IMR-90 (cell line): ENCODE results near the gene KCNQ1. TPM values are rescaled to one million over a fixed set of nuclear protein-coding genes. Genes with fewer than 3 reads are reported as not detected.

ENCODE experiments used
- ATAC-seq: fragments of 200-7000 bp; cut with Tn5 transposase; 2 replicates; pipeline ENCODE4 v1.9.1; 2020; ENCODE audit warnings: low read depth, mild to moderate bottlenecking, moderate library complexity
- BruUV-seq: library from RNA; stranded (reverse); fragments of 400-500 nt; replicated peaks from 2 replicates; lab custom pipeline; 2021; lab: Mats Ljungman, UMichigan
- CTCF ChIA-PET: fragments of 300-600 bp; formaldehyde crosslinking; extraction: SDS; loops from one replicate; lab custom pipeline; 2021; ENCODE audit warnings: antibody characterized with exemption; lab: Yijun Ruan, JAX
- POLR2A ChIA-PET: fragments of 300-600 bp; sonication (Branson Sonifier 250); formaldehyde crosslinking; loops from one replicate; lab custom pipeline; 2022; ENCODE audit warnings: antibody characterized with exemption; ENCODE audit not compliant: unreplicated experiment; lab: Charles Lee
- DNase-seq: peaks from one replicate; pipeline ENCODE4 v3.0.0; 2013
- H2AFZ ChIP-seq: replicated peaks from 2 replicates; pipeline ENCODE3; 2013; ENCODE audit warnings: low read length, mild to moderate bottlenecking; ENCODE audit not compliant: poor library complexity
- H2AK5ac ChIP-seq: 2 replicates; pipeline ENCODE4 v1.6.1; 2013; ENCODE audit warnings: low read depth, low read length, inconsistent platforms
- H2AK9ac ChIP-seq: replicated peaks from 2 replicates; pipeline ENCODE3; 2013; ENCODE audit warnings: mild to moderate bottlenecking, low read depth, low read length, moderate library complexity; ENCODE audit not compliant: poor library complexity
- H2BK120ac ChIP-seq: 2 replicates; pipeline ENCODE4 v1.6.1; 2013; ENCODE audit warnings: low read depth, low read length, inconsistent platforms
- H2BK15ac ChIP-seq: 3 replicates; pipeline ENCODE4 v1.6.1; 2013; ENCODE audit warnings: low read depth, low read length, inconsistent platforms
- H2BK20ac ChIP-seq: 2 replicates; pipeline ENCODE4 v1.6.1; 2013; ENCODE audit warnings: low read depth, mild to moderate bottlenecking, inconsistent platforms, low read length, moderate library complexity
- H2BK5ac ChIP-seq: 2 replicates; pipeline ENCODE4 v1.6.1; 2013; ENCODE audit warnings: mild to moderate bottlenecking, low read depth, low read length, inconsistent platforms; ENCODE audit not compliant: poor library complexity, severe bottlenecking
- H3K14ac ChIP-seq: replicated peaks from 2 replicates; pipeline ENCODE4 v1.6.1; 2013; ENCODE audit warnings: low read depth, low read length, inconsistent platforms
- H3K18ac ChIP-seq: 2 replicates; pipeline ENCODE4 v1.6.1; 2013; ENCODE audit warnings: low read depth, low read length, control low read depth
- H3K23ac ChIP-seq: 2 replicates; pipeline ENCODE4 v1.6.1; 2013; ENCODE audit warnings: low read depth, low read length, inconsistent platforms
- H3K27ac ChIP-seq: 2 replicates; pipeline ENCODE4 v1.5.1; 2013; ENCODE audit warnings: mild to moderate bottlenecking, control low read depth, low read length; ENCODE audit not compliant: insufficient read depth
- H3K27me3 ChIP-seq: 2 replicates; pipeline ENCODE4 v1.6.1; 2013; ENCODE audit warnings: low read length; ENCODE audit not compliant: control insufficient read depth, insufficient read depth
- H3K36me3 ChIP-seq: 2 replicates; pipeline ENCODE4 v1.6.1; 2013; ENCODE audit warnings: low read length, mixed read lengths; ENCODE audit not compliant: control insufficient read depth, insufficient read depth
- H3K4ac ChIP-seq: 2 replicates; pipeline ENCODE4 v1.6.1; 2013; ENCODE audit warnings: low read depth, low read length, inconsistent platforms
- H3K4me1 ChIP-seq: 2 replicates; pipeline ENCODE4 v1.6.1; 2013; ENCODE audit warnings: low read length, mixed read lengths; ENCODE audit not compliant: control insufficient read depth, insufficient read depth
- H3K4me2 ChIP-seq: 2 replicates; pipeline ENCODE4 v1.6.1; 2013; ENCODE audit warnings: low read depth, mild to moderate bottlenecking, control low read depth, low read length, moderate library complexity
- H3K4me3 ChIP-seq: 2 replicates; pipeline ENCODE4 v1.5.1; 2013; ENCODE audit warnings: low read depth, mild to moderate bottlenecking, control low read depth, low read length, moderate library complexity; ENCODE audit not compliant: insufficient read depth
- H3K56ac ChIP-seq: 2 replicates; pipeline ENCODE4 v1.6.1; 2013; ENCODE audit warnings: low read length, inconsistent platforms; ENCODE audit not compliant: insufficient read depth; ENCODE audit errors: extremely low read depth
- H3K79me1 ChIP-seq, 2 experiments: 2 replicates each; pipeline ENCODE4 v1.6.1; 2013; ENCODE audit warnings: low read length in 2 of 2, inconsistent platforms in 1 of 2, low read depth in 1 of 2
- H3K9ac ChIP-seq: 2 replicates; pipeline ENCODE4 v1.6.1; 2013; ENCODE audit warnings: low read depth, low read length, control low read depth
- H3K9me1 ChIP-seq: 2 replicates; pipeline ENCODE4 v1.6.1; 2013; ENCODE audit warnings: low read length, inconsistent platforms; ENCODE audit not compliant: insufficient read depth
- H3K9me3 ChIP-seq: 2 replicates; pipeline ENCODE4 v1.6.1; 2013; ENCODE audit warnings: low read length; ENCODE audit not compliant: control insufficient read depth, insufficient read depth
- H4K20me1 ChIP-seq: 2 replicates; pipeline ENCODE4 v1.6.1; 2013; ENCODE audit warnings: low read length, inconsistent platforms; ENCODE audit not compliant: insufficient read depth
- H4K5ac ChIP-seq: 2 replicates; pipeline ENCODE4 v1.6.1; 2013; ENCODE audit warnings: mild to moderate bottlenecking, low read depth, low read length, control low read depth
- H4K8ac ChIP-seq, 2 experiments: 2 replicates each; pipeline ENCODE4 v1.6.1; 2013; ENCODE audit warnings: low read depth in 2 of 2, low read length in 2 of 2, control low read depth in 1 of 2, inconsistent platforms in 1 of 2
- H4K91ac ChIP-seq: 2 replicates; pipeline ENCODE4 v1.6.1; 2013; ENCODE audit warnings: low read depth, low read length, inconsistent platforms; ENCODE audit not compliant: insufficient read depth
- BHLHE40 ChIP-seq: fragments of 150-350 bp; IDR thresholded peaks from 2 replicates; pipeline ENCODE4 v1.6.1; 2016; ENCODE audit warnings: mild to moderate bottlenecking, low read depth, low read length
- CHD1 ChIP-seq: IDR thresholded peaks from 2 replicates; pipeline ENCODE4 v1.6.1; 2012; ENCODE audit warnings: low read depth, low read length, improper control_type of control experiment
- FOS ChIP-seq: fragments of 150-350 bp; IDR thresholded peaks from 2 replicates; pipeline ENCODE4 v1.6.1; 2016; ENCODE audit warnings: low read depth, low read length
- MAFK ChIP-seq: IDR thresholded peaks from 2 replicates; pipeline ENCODE4 v1.6.1; 2012; ENCODE audit warnings: low read depth, low read length, improper control_type of control experiment
- NFE2L2 ChIP-seq: fragments of 150-350 bp; IDR thresholded peaks from 2 replicates; pipeline ENCODE4 v1.6.1; 2016; ENCODE audit warnings: low read depth, mild to moderate bottlenecking, low read length
- POLR2A ChIP-seq: IDR thresholded peaks from 2 replicates; pipeline ENCODE4 v1.6.1; 2012; ENCODE audit warnings: mild to moderate bottlenecking, low read depth, low read length
- RAD21 ChIP-seq: IDR thresholded peaks from 2 replicates; pipeline ENCODE4 v1.6.1; 2012; ENCODE audit warnings: low read length, improper control_type of control experiment
- RCOR1 ChIP-seq: IDR thresholded peaks from 2 replicates; pipeline ENCODE4 v1.6.1; 2012; ENCODE audit warnings: mild to moderate bottlenecking, low read length, improper control_type of control experiment; ENCODE audit not compliant: insufficient replicate concordance
- RFX5 ChIP-seq: IDR thresholded peaks from 2 replicates; pipeline ENCODE4 v1.8.0; 2012; ENCODE audit warnings: low read depth, mild to moderate bottlenecking, low read length, moderate library complexity
- SMC3 ChIP-seq: fragments of 150-350 bp; IDR thresholded peaks from 2 replicates; pipeline ENCODE4 v1.6.1; 2016; ENCODE audit warnings: low read depth, mild to moderate bottlenecking, antibody characterized with exemption, low read length, moderate library complexity
- WGBS, 2 experiments: methylation state at CpG; one replicate each; pipeline versions ENCODE4 v1.1.5 to v1.1.7; 2013; ENCODE audit warnings: missing lambda C conversion rate in 2 of 2; ENCODE audit not compliant: insufficient read length in 1 of 2; ENCODE audit errors: extremely low coverage in 2 of 2; 5-methylcytosine and 5-hydroxymethylcytosine counted together
- dilution Hi-C: fragments of 300-500 bp; cut with HindIII; formaldehyde crosslinking; loops from one replicate; pipeline ENCODE4 v1.14.3; 2018; ENCODE audit warnings: low sequenced_read_pairs; ENCODE audit not compliant: unreplicated experiment
- in situ Hi-C: fragments of 300-500 bp; cut with MboI; formaldehyde crosslinking; loops from 3 replicates; pipeline ENCODE4 v1.14.3; 2019; ENCODE audit warnings: low sequenced_read_pairs, inconsistent platforms, mixed read lengths
- intact Hi-C: fragments of 100-400 bp; cut with micrococcal nuclease; formaldehyde crosslinking; loops from 2 replicates; pipeline ENCODE4 v1.10.0; 2022
- polyA plus RNA-seq, 3 experiments: library from polyadenylated mRNA; depleted of rRNA; stranded (reverse); fragments of >200 nt; gene quantifications; 2 replicates each; pipeline ENCODE4 v1.2.3, GENCODE V29; 2012; ENCODE audit warnings: low replicate concordance in 1 of 3
- total RNA-seq: library from RNA; depleted of rRNA; stranded (reverse); fragments of >200 nt; gene quantifications from 2 replicates; pipeline ENCODE4 v1.2.3, GENCODE V29; 2012
- TF ChIP-seq, protein P1 (sequence below): fragments of 150-350 bp; IDR thresholded peaks from 2 replicates; pipeline ENCODE4 v1.6.1; 2016; ENCODE audit warnings: low read depth, mild to moderate bottlenecking, low read length, moderate library complexity, borderline replicate concordance
- TF ChIP-seq, protein P2 (sequence below): fragments of 150-350 bp; IDR thresholded peaks from 2 replicates; pipeline ENCODE4 v1.6.1; 2017; ENCODE audit warnings: mild to moderate bottlenecking, antibody characterized with exemption, low read length, low read depth
- TF ChIP-seq, protein P3 (sequence below): conservative IDR thresholded peaks from 2 replicates; pipeline ENCODE4 v1.5.1; 2012; ENCODE audit warnings: mild to moderate bottlenecking, low read depth, low read length, improper control_type of control experiment

The KCNQ1 gene
- total and polyA plus RNA-seq, 2 of the 4 experiments (the other 2 are of a cell fraction), result 0.07 TPM; not detected in 1

GRCh38 chr11:2846056-2846455 lies 401.2 kb downstream of the KCNQ1 start:
- Histone ChIP-seq H4K5ac (no peak overlapping the region), H3K4me2 (no peak overlapping the region), H3K36me3 (no peaks in the 10 kb centered on the region), H3K18ac (no peak overlapping the region), H3K4me1 (no peaks in the 10 kb centered on the region), H2BK120ac (no peak overlapping the region), H4K20me1 (no peaks in the 10 kb centered on the region; the same call in 1 of the 2 replicates), H3K79me1 (no peaks in the 10 kb centered on the region), H2AFZ (no peak overlapping the region), H3K23ac (no peak overlapping the region), H2BK15ac (no peak overlapping the region), H3K27me3 (peaks cover 19% of the 10 kb centered on the region; the same call in 1 of the 2 replicates), H3K14ac (no peak overlapping the region), H3K4ac (no peak overlapping the region), H3K27ac (no peak overlapping the region), H3K56ac (no peak overlapping the region), H3K9me1 (no peaks in the 10 kb centered on the region), H2AK9ac (peak overlapping the region; percentile 28), H3K9me3 (no peaks in the 10 kb centered on the region), H2BK20ac (no peak overlapping the region), H4K91ac (no peak overlapping the region), H3K9ac (no peak overlapping the region), H4K8ac (no peak overlapping the region), H2AK5ac (no peak overlapping the region), H2BK5ac (no peak overlapping the region), H3K4me3 (no peak overlapping the region)
- in situ Hi-C loops (no loop called here), dilution Hi-C loops (no loop called here), intact Hi-C loops (no loop called here)
- no TSS peak for BruUV-seq
- WGBS, 2 experiments, result 100% methylated on average over 2 of the region's 17 CpGs; no CpG with 5 or more reads in 1 of the 2 experiments
- no peak for TF ChIP-seq RFX5
- TF ChIP-seq RAD21, result no peak
- no peak for TF ChIP-seq CHD1
- TF ChIP-seq RCOR1, result no peak
- no peak for TF ChIP-seq MAFK
- no peak for TF ChIP-seq BHLHE40
- TF ChIP-seq NFE2L2, result no peak
- TF ChIP-seq FOS, result no peak
- no peak for TF ChIP-seq SMC3
- TF ChIP-seq, protein P1, sequence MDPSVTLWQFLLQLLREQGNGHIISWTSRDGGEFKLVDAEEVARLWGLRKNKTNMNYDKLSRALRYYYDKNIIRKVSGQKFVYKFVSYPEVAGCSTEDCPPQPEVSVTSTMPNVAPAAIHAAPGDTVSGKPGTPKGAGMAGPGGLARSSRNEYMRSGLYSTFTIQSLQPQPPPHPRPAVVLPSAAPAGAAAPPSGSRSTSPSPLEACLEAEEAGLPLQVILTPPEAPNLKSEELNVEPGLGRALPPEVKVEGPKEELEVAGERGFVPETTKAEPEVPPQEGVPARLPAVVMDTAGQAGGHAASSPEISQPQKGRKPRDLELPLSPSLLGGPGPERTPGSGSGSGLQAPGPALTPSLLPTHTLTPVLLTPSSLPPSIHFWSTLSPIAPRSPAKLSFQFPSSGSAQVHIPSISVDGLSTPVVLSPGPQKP, result no peak
- TF ChIP-seq, protein P2, sequence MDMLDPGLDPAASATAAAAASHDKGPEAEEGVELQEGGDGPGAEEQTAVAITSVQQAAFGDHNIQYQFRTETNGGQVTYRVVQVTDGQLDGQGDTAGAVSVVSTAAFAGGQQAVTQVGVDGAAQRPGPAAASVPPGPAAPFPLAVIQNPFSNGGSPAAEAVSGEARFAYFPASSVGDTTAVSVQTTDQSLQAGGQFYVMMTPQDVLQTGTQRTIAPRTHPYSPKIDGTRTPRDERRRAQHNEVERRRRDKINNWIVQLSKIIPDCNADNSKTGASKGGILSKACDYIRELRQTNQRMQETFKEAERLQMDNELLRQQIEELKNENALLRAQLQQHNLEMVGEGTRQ, result no peak
- TF ChIP-seq, protein P3, sequence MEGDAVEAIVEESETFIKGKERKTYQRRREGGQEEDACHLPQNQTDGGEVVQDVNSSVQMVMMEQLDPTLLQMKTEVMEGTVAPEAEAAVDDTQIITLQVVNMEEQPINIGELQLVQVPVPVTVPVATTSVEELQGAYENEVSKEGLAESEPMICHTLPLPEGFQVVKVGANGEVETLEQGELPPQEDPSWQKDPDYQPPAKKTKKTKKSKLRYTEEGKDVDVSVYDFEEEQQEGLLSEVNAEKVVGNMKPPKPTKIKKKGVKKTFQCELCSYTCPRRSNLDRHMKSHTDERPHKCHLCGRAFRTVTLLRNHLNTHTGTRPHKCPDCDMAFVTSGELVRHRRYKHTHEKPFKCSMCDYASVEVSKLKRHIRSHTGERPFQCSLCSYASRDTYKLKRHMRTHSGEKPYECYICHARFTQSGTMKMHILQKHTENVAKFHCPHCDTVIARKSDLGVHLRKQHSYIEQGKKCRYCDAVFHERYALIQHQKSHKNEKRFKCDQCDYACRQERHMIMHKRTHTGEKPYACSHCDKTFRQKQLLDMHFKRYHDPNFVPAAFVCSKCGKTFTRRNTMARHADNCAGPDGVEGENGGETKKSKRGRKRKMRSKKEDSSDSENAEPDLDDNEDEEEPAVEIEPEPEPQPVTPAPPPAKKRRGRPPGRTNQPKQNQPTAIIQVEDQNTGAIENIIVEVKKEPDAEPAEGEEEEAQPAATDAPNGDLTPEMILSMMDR, result no peak
- no peak for TF ChIP-seq POLR2A
- ChIA-PET CTCF (no interaction called here), POLR2A (no interaction called here)
- DNase-seq, result peak; percentile 48
- peak; percentile 78 for ATAC-seq
